ENCODE results near the gene TBX19. TPM values are rescaled to one million over a fixed set of nuclear protein-coding genes. Genes with fewer than 3 reads are reported as not detected.
"Not testable (repeated sequence)": the region's sequence is repeated elsewhere in the genome, so short reads cannot be mapped to it uniquely, and the experiment has no call there.

TBX19 gene
- total RNA-seq, 1 donor, result 1.3 TPM

GRCh38 chr1:168348146-168348709 lies 67.6 kb downstream of the TBX19 start:
- peak in 2 of 3 donors; percentile 41 to 72 for DNase-seq (ENCODE audit: low read depth in 2 of 3, low spot score in 2 of 3)

GRCh38 chr1:168354335-168355269 lies 73.9 kb downstream of the TBX19 start:
- DNase-seq (ENCODE audit: low read depth in 2 of 3, low spot score in 2 of 3), result not testable (repeated sequence)

GRCh38 chr1:168360151-168361021 lies 79.7 kb downstream of the TBX19 start:
- no peak for DNase-seq (ENCODE audit: low read depth in 2 of 3, low spot score in 2 of 3)

GRCh38 chr1:168361252-168361651 lies 80.6 kb downstream of the TBX19 start:
- DNase-seq (ENCODE audit: low read depth in 2 of 3, low spot score in 2 of 3), result no peak

GRCh38 chr1:168362991-168363390 lies 82.3 kb downstream of the TBX19 start:
- DNase-seq (ENCODE audit: low read depth in 2 of 3, low spot score in 2 of 3), result peak in 2 of 3 donors; percentile 36 to 86

Small RNA genes within 50 kb of the gene (small RNA-seq; reads per million reads assigned to genes)
- gene RNU6-1310P, result not detected

Other genes with a start within 250 kb of the TBX19 start
- gene GPR161, start 143.9 kb upstream of the TBX19 start, total RNA-seq, result 4.0 TPM
- 10.5 TPM for gene TIPRL, start 101.9 kb upstream of the TBX19 start, total RNA-seq
- gene SFT2D2, start 54.9 kb upstream of the TBX19 start, total RNA-seq, result 30.4 TPM

All from hematopoietic multipotent progenitor cell (in vitro differentiated cells).